Astrocyte of the spinal cord (primary cell): Measurements from ENCODE around the gene VAMP2.

Experiments
- DNase-seq: peaks from one replicate; pipeline ENCODE4 v3.0.0; 2011; ENCODE audit warnings: low read depth, low spot score
- H3K4me3 ChIP-seq: 2 replicates; pipeline ENCODE4 v1.5.1; 2011; ENCODE audit warnings: low read depth, mild to moderate bottlenecking, low read length, moderate library complexity
- in situ Hi-C: cut with HindIII; loops from 2 replicates; pipeline ENCODE4 v1.10.0; 2017; ENCODE audit warnings: low sequenced_read_pairs
- TF ChIP-seq, protein P1 (sequence below): IDR thresholded peaks from 2 replicates; pipeline ENCODE4 v1.5.1; 2012; ENCODE audit warnings: low read depth, mild to moderate bottlenecking, low read length, inconsistent platforms

The VAMP2 gene

DNA sequence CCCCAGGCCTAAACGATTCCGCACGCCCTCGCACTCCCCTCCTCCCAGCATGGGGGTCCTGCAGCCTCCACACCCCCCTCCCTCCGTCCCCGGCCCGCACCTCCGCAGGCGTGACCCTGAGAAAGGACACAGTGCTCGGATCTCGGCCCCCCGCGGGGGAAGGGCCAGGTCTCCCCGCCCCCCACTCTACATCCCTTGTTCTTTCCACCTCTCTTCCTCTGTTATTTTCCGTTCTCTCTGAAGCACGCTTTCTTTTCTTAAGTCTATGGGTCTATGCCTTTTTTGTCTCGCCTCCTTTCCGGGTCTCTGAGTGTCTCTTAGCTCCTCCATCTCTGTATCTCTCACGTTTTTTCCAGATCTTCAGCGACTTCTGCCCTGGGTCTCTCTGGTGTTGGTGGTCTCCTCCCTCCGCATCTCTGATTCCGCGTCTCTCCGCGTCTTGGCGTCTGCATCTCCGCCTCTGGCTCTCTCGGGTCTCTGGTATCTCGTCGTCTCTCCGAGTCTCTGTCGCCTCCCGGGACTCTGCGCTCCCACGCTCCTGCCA, 36.7 kb downstream of the VAMP2 start:
- no peak for DNase-seq
- TF ChIP-seq, protein P1, sequence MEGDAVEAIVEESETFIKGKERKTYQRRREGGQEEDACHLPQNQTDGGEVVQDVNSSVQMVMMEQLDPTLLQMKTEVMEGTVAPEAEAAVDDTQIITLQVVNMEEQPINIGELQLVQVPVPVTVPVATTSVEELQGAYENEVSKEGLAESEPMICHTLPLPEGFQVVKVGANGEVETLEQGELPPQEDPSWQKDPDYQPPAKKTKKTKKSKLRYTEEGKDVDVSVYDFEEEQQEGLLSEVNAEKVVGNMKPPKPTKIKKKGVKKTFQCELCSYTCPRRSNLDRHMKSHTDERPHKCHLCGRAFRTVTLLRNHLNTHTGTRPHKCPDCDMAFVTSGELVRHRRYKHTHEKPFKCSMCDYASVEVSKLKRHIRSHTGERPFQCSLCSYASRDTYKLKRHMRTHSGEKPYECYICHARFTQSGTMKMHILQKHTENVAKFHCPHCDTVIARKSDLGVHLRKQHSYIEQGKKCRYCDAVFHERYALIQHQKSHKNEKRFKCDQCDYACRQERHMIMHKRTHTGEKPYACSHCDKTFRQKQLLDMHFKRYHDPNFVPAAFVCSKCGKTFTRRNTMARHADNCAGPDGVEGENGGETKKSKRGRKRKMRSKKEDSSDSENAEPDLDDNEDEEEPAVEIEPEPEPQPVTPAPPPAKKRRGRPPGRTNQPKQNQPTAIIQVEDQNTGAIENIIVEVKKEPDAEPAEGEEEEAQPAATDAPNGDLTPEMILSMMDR = no peak
- in situ Hi-C loops = no loop called here
- peak overlapping the region; percentile 50 for H3K4me3 ChIP-seq

- H3K4me3 ChIP-seq = peak overlapping the region; percentile 50
- peak; percentile 56 for DNase-seq
- in situ Hi-C loops = no loop called here
- TF ChIP-seq, protein P1 = no peak
Measured at GRCh38 chr17:8125154-8125946, 37.4 kb downstream of the VAMP2 start.

DNA sequence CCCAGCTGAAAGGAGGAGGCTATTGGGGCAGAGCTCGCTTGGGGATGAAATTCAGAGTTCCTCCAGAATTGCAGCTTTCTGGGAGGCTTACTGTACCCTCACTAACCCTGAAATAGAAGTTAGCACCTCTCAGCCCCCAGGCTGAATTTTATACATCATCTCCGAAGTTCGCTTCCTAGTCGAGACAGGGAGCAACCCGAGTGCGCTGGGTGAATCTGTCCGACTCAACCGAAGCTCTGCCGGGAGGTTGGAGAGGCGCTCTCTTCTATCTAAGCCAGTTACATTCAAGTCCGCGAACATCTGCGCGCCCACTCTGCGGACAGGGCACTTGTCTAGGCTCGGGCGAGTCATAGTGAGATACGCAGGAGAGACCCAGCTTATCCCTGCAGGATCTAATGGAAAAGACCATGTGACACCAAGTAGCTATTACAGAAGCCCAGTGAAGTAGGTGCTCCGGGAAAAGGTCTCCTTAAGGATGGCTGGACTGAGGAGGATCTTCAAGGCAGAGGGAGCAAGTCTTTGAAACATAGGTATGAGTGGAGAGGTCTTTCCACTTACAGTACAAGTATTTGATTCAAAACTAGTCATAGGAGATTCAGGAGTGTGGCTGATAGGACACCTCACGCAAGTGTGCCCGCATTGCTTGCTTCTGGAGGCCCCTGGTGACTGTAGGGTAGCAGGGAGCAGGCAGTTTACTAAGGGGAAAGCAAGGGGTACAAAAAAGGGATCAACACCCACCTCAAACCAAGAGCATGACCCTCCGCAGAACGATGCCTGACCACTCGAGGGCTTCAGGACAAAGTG, 38.2 kb downstream of the VAMP2 start:
- no peak for DNase-seq
- in situ Hi-C loops = no loop called here
- H3K4me3 ChIP-seq = peak overlapping the region; percentile 56
- TF ChIP-seq, protein P1 = no peak

- TF ChIP-seq, protein P1 = no peak
- DNase-seq = no peak
- in situ Hi-C loops = no loop called here
- peak within 1 kb of the TSS; percentile 56 for H3K4me3 ChIP-seq
Measured at GRCh38 chr17:8123695-8124349, 38.9 kb downstream of the VAMP2 start, which contains the start of gene HES7. HES7 (minus strand) TSS chr17:8124106; CDS start chr17:8124084, 22 bp downstream.

- no peak for DNase-seq
- in situ Hi-C loops = no loop called here
- TF ChIP-seq, protein P1 = no peak
- H3K4me3 ChIP-seq = peak overlapping the region; percentile 56
Measured at GRCh38 chr17:8122924-8123694, 39.6 kb downstream of the VAMP2 start.
